Measurements from ENCODE around the gene APBA3. TPM values are rescaled to one million over a fixed set of nuclear protein-coding genes. Genes with fewer than 3 reads are reported as not detected.
"Not testable (repeated sequence)": the region's sequence is repeated elsewhere in the genome, so short reads cannot be mapped to it uniquely, and the experiment has no call there.

APBA3 gene
- total and polyA plus RNA-seq, 2 donors: 23.7 to 26.1 TPM

GRCh38 chr19:3758297-3758696 is 3.2 kb downstream of the APBA3 start:
- not testable (repeated sequence) for H3K9me3 ChIP-seq (ENCODE audit: control insufficient read depth in 2 of 2, insufficient read depth in 1 of 2, low read length in 1 of 2); H3K27me3 ChIP-seq (ENCODE audit: control insufficient read depth in 2 of 2, insufficient read depth in 1 of 2, low read length in 1 of 2); H3K4me3 ChIP-seq (ENCODE audit: low read length in 2 of 2); H3K27ac ChIP-seq (ENCODE audit: low read depth in 1 of 2, low read length in 1 of 2); DNase-seq (ENCODE audit: low read depth in 6 of 9, low spot score in 9 of 9)
- WGBS: 97% methylated on average over 13 of the region's 13 CpGs
- Histone ChIP-seq H3K4me1 (ENCODE audit: control insufficient read depth in 2 of 2, insufficient read depth in 2 of 2, low read length in 2 of 2) (peaks cover 11 to 16% of the 10 kb centered on the region in 2 donors), H3K36me3 (ENCODE audit: control insufficient read depth in 2 of 2, insufficient read depth in 2 of 2, low read length in 1 of 2) (peaks cover 19 to 27% of the 10 kb centered on the region in 2 donors)

GRCh38 chr19:3757705-3758104 is 3.8 kb downstream of the APBA3 start:
- not testable (repeated sequence) for H3K27me3 ChIP-seq (ENCODE audit: control insufficient read depth in 2 of 2, insufficient read depth in 1 of 2, low read length in 1 of 2); H3K27ac ChIP-seq (ENCODE audit: low read depth in 1 of 2, low read length in 1 of 2); H3K4me3 ChIP-seq (ENCODE audit: low read length in 2 of 2); DNase-seq (ENCODE audit: low read depth in 6 of 9, low spot score in 9 of 9); H3K9me3 ChIP-seq (ENCODE audit: control insufficient read depth in 2 of 2, insufficient read depth in 1 of 2, low read length in 1 of 2)
- peaks cover 21 to 32% of the 10 kb centered on the region in 2 donors for H3K36me3 ChIP-seq (ENCODE audit: control insufficient read depth in 2 of 2, insufficient read depth in 2 of 2, low read length in 1 of 2)
- 97% methylated on average over 7 of the region's 7 CpGs for WGBS
- peaks cover 11% of the 10 kb centered on the region in 2 donors for H3K4me1 ChIP-seq (ENCODE audit: control insufficient read depth in 2 of 2, insufficient read depth in 2 of 2, low read length in 2 of 2)

- Histone ChIP-seq H3K4me3 (ENCODE audit: low read length in 2 of 2) (no peak overlapping the region), H3K4me1 (ENCODE audit: control insufficient read depth in 2 of 2, insufficient read depth in 2 of 2, low read length in 2 of 2) (no peaks in the 10 kb centered on the region), H3K27ac (ENCODE audit: low read depth in 1 of 2, low read length in 1 of 2) (no peak overlapping the region), H3K27me3 (ENCODE audit: control insufficient read depth in 2 of 2, insufficient read depth in 1 of 2, low read length in 1 of 2) (no peaks in the 10 kb centered on the region), H3K9me3 (ENCODE audit: control insufficient read depth in 2 of 2, insufficient read depth in 1 of 2, low read length in 1 of 2) (no peaks in the 10 kb centered on the region), H3K36me3 (ENCODE audit: control insufficient read depth in 2 of 2, insufficient read depth in 2 of 2, low read length in 1 of 2) (peaks cover 33 to 50% of the 10 kb centered on the region in 2 donors)
- WGBS: 98% methylated on average over 51 of the region's 51 CpGs
- no peak for DNase-seq (ENCODE audit: low read depth in 6 of 9, low spot score in 9 of 9)
Measured at GRCh38 chr19:3753631-3754410, 7.7 kb downstream of the APBA3 start.

GRCh38 chr19:3752492-3752891 is 9.0 kb downstream of the APBA3 start:
- no peaks in the 10 kb centered on the region for H3K4me1 ChIP-seq (ENCODE audit: control insufficient read depth in 2 of 2, insufficient read depth in 2 of 2, low read length in 2 of 2)
- WGBS: 95% methylated on average over 25 of the region's 25 CpGs
- peaks cover 29 to 46% of the 10 kb centered on the region in 2 donors for H3K36me3 ChIP-seq (ENCODE audit: control insufficient read depth in 2 of 2, insufficient read depth in 2 of 2, low read length in 1 of 2)
- H3K27ac ChIP-seq (ENCODE audit: low read depth in 1 of 2, low read length in 1 of 2): no peak overlapping the region
- H3K4me3 ChIP-seq (ENCODE audit: low read length in 2 of 2): no peak overlapping the region
- no peak for DNase-seq (ENCODE audit: low read depth in 6 of 9, low spot score in 9 of 9)
- no peaks in the 10 kb centered on the region for H3K9me3 ChIP-seq (ENCODE audit: control insufficient read depth in 2 of 2, insufficient read depth in 1 of 2, low read length in 1 of 2)
- H3K27me3 ChIP-seq (ENCODE audit: control insufficient read depth in 2 of 2, insufficient read depth in 1 of 2, low read length in 1 of 2): no peaks in the 10 kb centered on the region

- no peak for DNase-seq (ENCODE audit: low read depth in 6 of 9, low spot score in 9 of 9)
- no peak overlapping the region for H3K27ac ChIP-seq (ENCODE audit: low read depth in 1 of 2, low read length in 1 of 2)
- H3K4me3 ChIP-seq (ENCODE audit: low read length in 2 of 2): no peak overlapping the region
- no peaks in the 10 kb centered on the region for H3K27me3 ChIP-seq (ENCODE audit: control insufficient read depth in 2 of 2, insufficient read depth in 1 of 2, low read length in 1 of 2)
- H3K4me1 ChIP-seq (ENCODE audit: control insufficient read depth in 2 of 2, insufficient read depth in 2 of 2, low read length in 2 of 2): no peaks in the 10 kb centered on the region
- WGBS: 97% methylated on average over 30 of the region's 30 CpGs
- no peaks in the 10 kb centered on the region for H3K9me3 ChIP-seq (ENCODE audit: control insufficient read depth in 2 of 2, insufficient read depth in 1 of 2, low read length in 1 of 2)
- peaks cover 26 to 41% of the 10 kb centered on the region in 2 donors for H3K36me3 ChIP-seq (ENCODE audit: control insufficient read depth in 2 of 2, insufficient read depth in 2 of 2, low read length in 1 of 2)
Measured at GRCh38 chr19:3751236-3751635, 10.3 kb downstream of the APBA3 start.

- no peak for DNase-seq (ENCODE audit: low read depth in 6 of 9, low spot score in 9 of 9)
- Histone ChIP-seq H3K4me3 (ENCODE audit: low read length in 2 of 2) (no peak overlapping the region), H3K27me3 (ENCODE audit: control insufficient read depth in 2 of 2, insufficient read depth in 1 of 2, low read length in 1 of 2) (no peaks in the 10 kb centered on the region), H3K4me1 (ENCODE audit: control insufficient read depth in 2 of 2, insufficient read depth in 2 of 2, low read length in 2 of 2) (no peaks in the 10 kb centered on the region), H3K36me3 (ENCODE audit: control insufficient read depth in 2 of 2, insufficient read depth in 2 of 2, low read length in 1 of 2) (peaks cover 26 to 41% of the 10 kb centered on the region in 2 donors), H3K9me3 (ENCODE audit: control insufficient read depth in 2 of 2, insufficient read depth in 1 of 2, low read length in 1 of 2) (no peaks in the 10 kb centered on the region), H3K27ac (ENCODE audit: low read depth in 1 of 2, low read length in 1 of 2) (no peak overlapping the region)
- 97% methylated on average over 2 of the region's 2 CpGs for WGBS
Measured at GRCh38 chr19:3750211-3750610, 11.3 kb downstream of the APBA3 start.

GRCh38 chr19:3748965-3749364 is 12.5 kb downstream of the APBA3 start:
- no peak for DNase-seq (ENCODE audit: low read depth in 6 of 9, low spot score in 9 of 9)
- Histone ChIP-seq H3K27me3 (ENCODE audit: control insufficient read depth in 2 of 2, insufficient read depth in 1 of 2, low read length in 1 of 2) (no peaks in the 10 kb centered on the region), H3K4me3 (ENCODE audit: low read length in 2 of 2) (no peak overlapping the region), H3K4me1 (ENCODE audit: control insufficient read depth in 2 of 2, insufficient read depth in 2 of 2, low read length in 2 of 2) (no peaks in the 10 kb centered on the region), H3K9me3 (ENCODE audit: control insufficient read depth in 2 of 2, insufficient read depth in 1 of 2, low read length in 1 of 2) (no peaks in the 10 kb centered on the region), H3K36me3 (ENCODE audit: control insufficient read depth in 2 of 2, insufficient read depth in 2 of 2, low read length in 1 of 2) (peaks cover 26 to 38% of the 10 kb centered on the region in 2 donors), H3K27ac (ENCODE audit: low read depth in 1 of 2, low read length in 1 of 2) (no peak overlapping the region)
- 96% methylated on average over 8 of the region's 8 CpGs for WGBS

- Histone ChIP-seq H3K4me3 (ENCODE audit: low read length in 2 of 2) (no peak overlapping the region), H3K27ac (ENCODE audit: low read depth in 1 of 2, low read length in 1 of 2) (no peak overlapping the region), H3K36me3 (ENCODE audit: control insufficient read depth in 2 of 2, insufficient read depth in 2 of 2, low read length in 1 of 2) (peaks cover 15 to 19% of the 10 kb centered on the region in 2 donors), H3K4me1 (ENCODE audit: control insufficient read depth in 2 of 2, insufficient read depth in 2 of 2, low read length in 2 of 2) (no peaks in the 10 kb centered on the region), H3K9me3 (ENCODE audit: control insufficient read depth in 2 of 2, insufficient read depth in 1 of 2, low read length in 1 of 2) (no peaks in the 10 kb centered on the region), H3K27me3 (ENCODE audit: control insufficient read depth in 2 of 2, insufficient read depth in 1 of 2, low read length in 1 of 2) (no peaks in the 10 kb centered on the region)
- no peak for DNase-seq (ENCODE audit: low read depth in 6 of 9, low spot score in 9 of 9)
- 87% methylated on average over 31 of the region's 31 CpGs for WGBS
Measured at GRCh38 chr19:3746371-3747056, 15.0 kb downstream of the APBA3 start.

- Histone ChIP-seq H3K4me3 (ENCODE audit: low read length in 2 of 2) (no peak overlapping the region), H3K4me1 (ENCODE audit: control insufficient read depth in 2 of 2, insufficient read depth in 2 of 2, low read length in 2 of 2) (no peaks in the 10 kb centered on the region), H3K36me3 (ENCODE audit: control insufficient read depth in 2 of 2, insufficient read depth in 2 of 2, low read length in 1 of 2) (peaks cover 9 to 10% of the 10 kb centered on the region in 2 donors), H3K9me3 (ENCODE audit: control insufficient read depth in 2 of 2, insufficient read depth in 1 of 2, low read length in 1 of 2) (no peaks in the 10 kb centered on the region), H3K27me3 (ENCODE audit: control insufficient read depth in 2 of 2, insufficient read depth in 1 of 2, low read length in 1 of 2) (no peaks in the 10 kb centered on the region), H3K27ac (ENCODE audit: low read depth in 1 of 2, low read length in 1 of 2) (no peak overlapping the region)
- WGBS: 68% methylated on average over 8 of the region's 8 CpGs
- DNase-seq (ENCODE audit: low read depth in 6 of 9, low spot score in 9 of 9): no peak
Measured at GRCh38 chr19:3745363-3746045, 16.0 kb downstream of the APBA3 start.
